Measurements from ENCODE around the gene EXOG. TPM values are rescaled to one million over a fixed set of nuclear protein-coding genes. Genes with fewer than 3 reads are reported as not detected.

Gene EXOG
- total and polyA plus RNA-seq, 7 donors = 2.4 to 26.9 (median 9.7) TPM

DNA sequence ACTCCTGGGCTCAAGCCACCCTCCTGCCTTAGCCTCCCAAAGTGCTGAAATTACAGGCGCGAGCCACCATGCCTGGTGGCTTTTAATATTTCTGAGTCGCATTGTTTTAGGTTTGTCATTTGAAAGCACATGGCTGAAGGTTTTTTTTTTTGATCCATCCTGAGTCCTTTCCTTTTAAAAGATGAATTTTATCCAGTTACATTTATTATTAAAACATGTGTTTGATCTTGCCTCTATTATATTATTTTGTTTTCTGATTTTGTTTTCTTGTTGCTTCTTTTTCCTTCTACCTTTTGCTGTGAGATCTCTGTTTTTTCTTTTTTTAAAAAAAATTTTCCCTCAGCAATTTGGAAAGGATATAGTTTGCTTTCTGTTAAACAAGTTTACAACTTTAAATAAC lies 77.0 kb downstream of the EXOG start:
- 78 to 94% methylated on average over 3 of the region's 3 CpGs for WGBS, 2 donors
- H3K27ac ChIP-seq = no peak overlapping the region
- TF ChIP-seq, protein P1, sequence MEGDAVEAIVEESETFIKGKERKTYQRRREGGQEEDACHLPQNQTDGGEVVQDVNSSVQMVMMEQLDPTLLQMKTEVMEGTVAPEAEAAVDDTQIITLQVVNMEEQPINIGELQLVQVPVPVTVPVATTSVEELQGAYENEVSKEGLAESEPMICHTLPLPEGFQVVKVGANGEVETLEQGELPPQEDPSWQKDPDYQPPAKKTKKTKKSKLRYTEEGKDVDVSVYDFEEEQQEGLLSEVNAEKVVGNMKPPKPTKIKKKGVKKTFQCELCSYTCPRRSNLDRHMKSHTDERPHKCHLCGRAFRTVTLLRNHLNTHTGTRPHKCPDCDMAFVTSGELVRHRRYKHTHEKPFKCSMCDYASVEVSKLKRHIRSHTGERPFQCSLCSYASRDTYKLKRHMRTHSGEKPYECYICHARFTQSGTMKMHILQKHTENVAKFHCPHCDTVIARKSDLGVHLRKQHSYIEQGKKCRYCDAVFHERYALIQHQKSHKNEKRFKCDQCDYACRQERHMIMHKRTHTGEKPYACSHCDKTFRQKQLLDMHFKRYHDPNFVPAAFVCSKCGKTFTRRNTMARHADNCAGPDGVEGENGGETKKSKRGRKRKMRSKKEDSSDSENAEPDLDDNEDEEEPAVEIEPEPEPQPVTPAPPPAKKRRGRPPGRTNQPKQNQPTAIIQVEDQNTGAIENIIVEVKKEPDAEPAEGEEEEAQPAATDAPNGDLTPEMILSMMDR (IDR thresholded peaks at IDR 0.05) = no peak
- TF ChIP-seq EP300 (IDR thresholded peaks at IDR 0.05) = no peak
- no peak for TF ChIP-seq POLR2A (IDR thresholded peaks at IDR 0.05)
- no peak for TF ChIP-seq POLR2AphosphoS5 (IDR thresholded peaks at IDR 0.05)
- no peaks in the 10 kb centered on the region for H3K4me1 ChIP-seq
- H3K27me3 ChIP-seq = no peaks in the 10 kb centered on the region
- H3K4me3 ChIP-seq = no peak overlapping the region
- H3K36me3 ChIP-seq = no peaks in the 10 kb centered on the region
- intact Hi-C loops (cut with DNase I) = no loop called here
- H3K9me3 ChIP-seq = peaks cover 0 to 4% (median 1%) of the 10 kb centered on the region in 4 donors
- DNase-seq = no peak

DNA sequence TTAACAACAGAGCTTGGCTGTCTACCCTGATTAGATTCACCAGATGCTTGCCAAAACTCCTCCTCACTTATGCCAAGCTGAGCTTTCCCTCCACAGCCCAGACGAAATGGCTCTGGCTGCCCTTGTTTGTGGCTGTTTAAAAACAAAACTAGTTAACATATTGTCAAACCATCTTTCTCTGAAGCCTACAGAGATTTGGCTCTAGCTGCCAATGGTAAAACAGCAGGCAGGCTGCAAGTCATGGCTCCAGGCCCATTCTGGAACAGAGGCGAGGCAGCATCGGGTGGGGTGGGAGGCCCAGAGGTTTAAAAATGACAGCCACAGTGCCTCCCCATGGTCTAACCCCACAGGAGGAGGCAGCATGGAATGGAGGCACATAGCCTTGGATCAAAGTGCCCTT lies 77.4 kb downstream of the EXOG start:
- DNase-seq = peak; percentile 14
- intact Hi-C loops (cut with DNase I) = no loop called here
- TF ChIP-seq POLR2AphosphoS5 (IDR thresholded peaks at IDR 0.05) = no peak
- TF ChIP-seq POLR2A (IDR thresholded peaks at IDR 0.05) = no peak
- no peak for TF ChIP-seq EP300 (IDR thresholded peaks at IDR 0.05)
- TF ChIP-seq, protein P1 (IDR thresholded peaks at IDR 0.05) = no peak

DNA sequence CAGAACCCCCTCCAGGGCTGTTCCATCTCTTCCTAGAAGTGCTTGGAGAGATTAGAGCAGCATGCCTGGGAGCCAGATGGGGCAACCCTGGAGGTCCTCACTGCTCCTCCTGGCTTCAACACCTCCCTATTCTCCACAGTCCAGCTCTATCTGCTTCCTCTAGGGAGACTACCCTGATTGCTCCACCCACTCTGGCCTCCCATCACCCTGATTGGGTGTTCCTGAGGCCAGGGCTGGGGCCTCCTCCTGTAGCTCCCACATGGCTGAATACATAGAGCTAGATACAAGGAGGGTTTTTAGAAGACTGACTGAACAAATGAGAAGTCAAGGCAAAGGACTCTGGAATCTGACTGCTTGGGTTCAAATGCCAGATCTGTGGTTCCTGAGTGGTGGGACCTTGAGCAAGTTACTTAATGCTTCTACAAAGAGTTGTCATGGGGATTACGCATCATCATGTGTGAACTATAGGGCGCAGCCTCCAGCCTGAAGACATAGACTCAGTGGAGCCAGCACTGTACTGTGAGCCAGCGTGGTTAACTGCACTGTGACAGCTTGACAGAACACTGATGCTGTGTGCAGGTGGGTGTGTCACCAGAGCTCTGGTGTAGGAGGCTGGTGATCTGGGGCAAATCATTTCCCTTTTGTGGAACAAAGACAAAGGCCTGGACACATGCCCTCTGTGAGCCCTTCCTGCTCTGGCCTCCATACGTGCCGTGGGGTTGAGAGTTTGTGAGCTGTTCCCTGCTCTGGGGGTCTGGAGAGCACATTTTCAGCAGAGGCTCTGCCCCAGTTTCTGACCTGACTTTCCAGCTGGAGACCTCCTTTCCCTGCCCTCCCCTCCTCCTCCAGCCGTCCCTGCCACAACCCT lies 78.5 kb downstream of the EXOG start:
- Histone ChIP-seq H3K4me3 (no peak overlapping the region), H3K27ac (no peak overlapping the region), H3K27me3 (no peaks in the 10 kb centered on the region), H3K9me3 (peaks cover 0 to 4% (median 1%) of the 10 kb centered on the region in 4 donors), H3K36me3 (no peaks in the 10 kb centered on the region), H3K4me1 (no peaks in the 10 kb centered on the region)
- intact Hi-C loops (cut with DNase I) = no loop called here
- 76 to 81% methylated on average over 6 of the region's 6 CpGs for WGBS, 2 donors
- DNase-seq = peak; percentile 18
- no peak for TF ChIP-seq POLR2AphosphoS5 (IDR thresholded peaks at IDR 0.05)
- TF ChIP-seq POLR2A (IDR thresholded peaks at IDR 0.05) = no peak
- TF ChIP-seq EP300 (IDR thresholded peaks at IDR 0.05) = no peak

More for the DNA sequence above, 77.4 kb downstream of the EXOG start:
- Histone ChIP-seq H3K9me3 (peaks cover 0 to 4% (median 1%) of the 10 kb centered on the region in 4 donors), H3K27me3 (no peaks in the 10 kb centered on the region), H3K4me1 (no peaks in the 10 kb centered on the region), H3K27ac (no peak overlapping the region), H3K4me3 (no peak overlapping the region), H3K36me3 (no peaks in the 10 kb centered on the region)
- WGBS, 2 donors = 71 to 85% methylated on average over 3 of the region's 3 CpGs

DNA sequence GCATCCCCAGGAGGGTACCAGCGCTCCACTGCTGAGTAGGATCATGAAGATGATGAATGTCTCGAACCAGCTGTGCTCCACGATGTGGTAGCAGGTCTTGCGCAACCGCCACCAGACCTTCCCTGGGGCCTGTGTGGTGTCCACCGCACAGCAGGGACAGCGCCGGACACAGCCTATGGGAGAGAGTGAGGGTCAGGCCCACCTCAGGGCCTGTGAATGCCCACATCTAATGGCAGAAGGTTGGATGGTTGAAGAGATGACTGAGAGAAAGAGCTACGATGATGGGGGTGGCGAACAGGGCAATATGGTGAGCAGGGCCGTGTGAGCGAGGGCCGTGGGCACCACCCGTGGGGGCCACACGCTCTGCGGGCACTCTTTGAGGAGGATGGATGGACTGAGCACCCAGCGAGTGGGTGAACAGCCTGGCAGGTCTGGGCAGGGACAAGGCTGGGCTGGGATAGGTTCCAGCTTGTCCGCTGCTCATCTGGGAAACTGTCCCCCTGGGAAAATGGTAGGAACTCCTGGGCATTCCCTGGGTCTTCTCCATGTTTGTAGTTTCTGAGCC lies 79.2 kb downstream of the EXOG start:
- peaks cover 0 to 4% (median 1%) of the 10 kb centered on the region in 4 donors for H3K9me3 ChIP-seq
- H3K4me3 ChIP-seq = no peak overlapping the region
- no peaks in the 10 kb centered on the region for H3K27me3 ChIP-seq
- 91% methylated on average over 18 of the region's 18 CpGs for WGBS, 2 donors
- no peak overlapping the region for H3K27ac ChIP-seq
- intact Hi-C loops (cut with DNase I) = no loop called here
- TF ChIP-seq EP300 (IDR thresholded peaks at IDR 0.05) (no peak), POLR2AphosphoS5 (IDR thresholded peaks at IDR 0.05) (no peak), POLR2A (IDR thresholded peaks at IDR 0.05) (no peak)
- TF ChIP-seq, protein P1 (IDR thresholded peaks at IDR 0.05) = no peak
- no peaks in the 10 kb centered on the region for H3K36me3 ChIP-seq
- H3K4me1 ChIP-seq = no peaks in the 10 kb centered on the region
- DNase-seq = no peak

Small RNA genes within 50 kb of the gene (small RNA-seq; reads per million reads assigned to genes)
- 0 reads per million in 3 donors for gene RF00019

Other genes starting within 250 kb of the EXOG start
- gene SLC22A13, start 230.5 kb upstream of the EXOG start, total RNA-seq = 1 to 10 TPM in 1 of 4 donors, not detected in 3; 2.1 TPM
- gene SLC22A13, start 230.5 kb upstream of the EXOG start, polyA plus RNA-seq = under 1 TPM in 1 of 3 donors, not detected in 2; 0.17 TPM
- not detected for gene SLC22A14, start 214.0 kb upstream of the EXOG start, total RNA-seq
- gene SLC22A14, start 214.0 kb upstream of the EXOG start, polyA plus RNA-seq = under 1 TPM in 1 of 3 donors, not detected in 2; 0.09 TPM
- gene XYLB, start 149.6 kb upstream of the EXOG start, total RNA-seq = 1 to 10 TPM; 2.3 to 3.2 (median 2.4) TPM
- gene XYLB, start 149.6 kb upstream of the EXOG start, polyA plus RNA-seq = 1 to 10 TPM; 3.6 to 4.9 (median 3.9) TPM
- 1 to 10 TPM; 4.8 to 9.1 (median 6.7) TPM for gene ACVR2B, start 42.5 kb upstream of the EXOG start, total RNA-seq
- gene ACVR2B, start 42.5 kb upstream of the EXOG start, polyA plus RNA-seq = 1 to 10 TPM in 1 of 3 donors, under 1 TPM in 2; 0.46 to 1.7 (median 0.60) TPM
- 1 to 10 TPM in 1 of 4 donors, under 1 TPM in 3; 0.33 to 1.9 (median 0.77) TPM for gene SCN5A, start 153.3 kb downstream of the EXOG start, total RNA-seq
- gene SCN5A, start 153.3 kb downstream of the EXOG start, polyA plus RNA-seq = under 1 TPM; under 0.01 to 0.51 (median 0.23) TPM